Heart left ventricle (tissue), 13 donors: Measurements from ENCODE around the gene SLC25A31.

ENCODE experiments used
- CTCF ChIP-seq, 12 donors: fragments of 200-600 bp; sonication (generic) in 4 of 12; IDR thresholded peaks; one replicate each; pipeline versions ENCODE4 v1.5.0 to v1.8.0; 2018 to 2022; ENCODE audit warnings: antibody characterized with exemption in 12 of 12, mild to moderate bottlenecking in 5 of 12
- POLR2A ChIP-seq, 2 donors: fragments of 450-650 bp; IDR thresholded peaks; one replicate each; pipeline ENCODE4 v1.6.1; 2017; ENCODE audit warnings: antibody characterized with exemption in 2 of 2, mild to moderate bottlenecking in 2 of 2, moderate library complexity in 2 of 2
- donor health status: ischemic (EF 13 %, LVEDD 7.1; RV severe dilation, severe dysfunction).
- donor health status: DM: no; HTN: yes; CAD: no.
- donor health status: DM: no; HTN: no; CAD: no.
- donor health status: ischemic (EF 25% LVEDD 6.9; RV normal size, moderate dysfunction).
- donor health status: ischemic (EF 25% LVEDD 5.7; RV mildly dilated, moderate dysfunction).
- donor health status: ischemic (EF 35%, LVEDD 5.7; RV mildly dilated, moderate dysfunction).
- donor health status: nonischemic (EF 11% LVEDD 7.7; RV severe dilation, severe dysfunction).
- donor health status: DM: yes; HTN: yes; CAD: no.
- donor health status: PGD.
- donor health status: ischemic (EF 29% LVEDD 5.4; RV normal size, mild dysfunction).
- donor health status: nonischemic (EF 23%, LVEDD 6.1; RV moderate dilation, normal function).

GRCh38 chr4:127698789-127699200 is 31.4 kb upstream of the SLC25A31 start:
- TF ChIP-seq CTCF (IDR thresholded peaks at IDR 0.05) (no peak), POLR2A (IDR thresholded peaks at IDR 0.05) (no peak)
